Measurements from ENCODE around the gene MICAL2.

MICAL2 gene

DNA sequence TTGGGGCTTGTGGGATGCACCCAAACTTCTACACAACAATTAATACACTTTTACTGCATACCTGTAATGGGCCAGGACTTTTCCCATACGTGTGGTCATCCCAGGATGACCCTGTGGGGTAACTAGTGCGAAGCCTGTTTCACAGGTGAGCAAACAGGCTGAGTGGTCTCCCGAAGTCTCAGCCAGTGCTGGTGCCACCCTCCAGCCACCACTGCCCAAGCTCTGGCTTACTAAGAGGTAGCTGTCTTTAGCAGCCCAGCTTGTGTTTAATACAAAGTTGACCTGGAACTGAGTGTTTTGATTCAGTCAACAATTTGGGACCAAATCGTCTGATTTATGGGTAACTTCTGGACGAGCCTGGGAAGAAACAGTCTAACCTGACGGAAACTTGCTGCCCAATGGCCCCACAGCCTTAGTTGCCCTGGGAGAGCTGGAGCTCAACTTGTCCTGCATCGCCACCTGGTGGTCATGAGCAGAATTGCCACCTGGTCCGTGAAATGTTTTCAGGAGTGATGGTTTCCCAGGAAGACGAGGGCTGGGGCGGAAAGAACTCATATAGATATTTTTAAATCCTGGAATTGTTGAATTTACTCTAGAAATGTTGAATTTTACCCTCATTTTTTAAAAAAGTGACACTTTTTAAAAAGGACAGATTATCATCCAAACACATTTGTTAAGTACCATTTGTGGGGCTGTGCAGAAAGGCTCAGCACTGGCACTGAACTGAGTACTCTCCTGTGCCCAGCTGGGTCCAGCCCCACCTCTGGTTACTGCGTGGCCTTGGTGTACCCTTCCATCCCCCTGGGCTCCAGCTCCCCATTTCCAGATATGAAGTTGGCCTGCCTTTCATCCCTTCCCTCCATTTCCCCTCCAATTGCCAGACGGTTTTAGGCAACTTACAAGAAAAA lies 171.4 kb downstream of the MICAL2 start:
- peak; percentile 17 to 94 (median 70) for DNase-seq

DNA sequence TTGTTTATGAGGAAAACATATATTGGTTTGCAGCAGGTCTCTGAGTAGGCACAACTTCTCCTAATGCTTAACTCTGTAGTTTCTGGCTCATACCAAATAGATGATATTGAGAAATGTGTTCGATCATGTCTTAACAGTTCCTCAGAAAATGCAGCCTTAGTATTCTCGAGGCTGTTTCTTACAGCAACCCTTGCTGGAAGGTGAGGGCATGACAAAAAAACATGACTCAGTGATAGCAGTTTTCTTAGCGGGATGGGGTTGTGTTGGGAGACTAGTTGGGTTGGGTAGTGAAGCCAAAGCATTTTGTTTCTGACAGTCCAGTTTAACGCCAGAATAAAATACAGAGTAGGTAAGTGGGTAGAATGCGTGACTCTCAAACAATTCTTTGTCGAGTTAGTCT lies 172.3 kb downstream of the MICAL2 start:
- no peak for DNase-seq

DNA sequence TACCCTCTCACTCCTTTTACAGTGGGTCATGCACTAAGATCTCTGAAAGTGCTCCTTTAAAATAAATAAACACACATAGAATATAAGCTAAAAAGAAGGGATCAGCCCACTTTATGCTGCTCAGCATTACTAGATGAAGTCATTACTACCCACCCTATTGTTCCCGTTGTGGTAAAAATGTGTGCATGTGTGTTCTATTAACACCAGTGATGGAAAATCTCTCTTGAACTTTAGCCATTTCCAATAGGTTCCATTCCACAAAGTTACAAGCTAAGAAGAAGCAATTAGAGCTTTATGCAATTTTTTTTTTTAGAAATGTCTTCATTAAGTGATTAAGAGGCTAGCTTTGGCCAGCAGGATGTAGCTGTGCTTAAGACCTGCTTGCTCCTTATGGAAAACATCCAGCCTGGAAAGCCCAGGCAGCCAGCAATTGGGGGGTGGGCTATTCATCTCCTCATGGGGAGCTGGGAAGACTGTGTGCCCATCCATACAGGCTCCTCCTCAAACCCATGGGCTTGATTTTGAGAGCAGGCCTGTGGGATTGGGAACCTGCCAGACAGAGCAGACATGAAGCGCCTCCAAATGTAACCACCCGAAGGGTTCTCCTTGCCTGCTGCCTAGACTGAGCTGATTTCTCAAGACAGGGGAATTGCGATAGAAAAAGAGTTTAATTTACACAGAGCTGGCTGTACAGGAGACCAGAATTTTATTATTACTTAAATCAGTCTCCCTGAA lies 174.1 kb downstream of the MICAL2 start:
- no peak for DNase-seq

DNA sequence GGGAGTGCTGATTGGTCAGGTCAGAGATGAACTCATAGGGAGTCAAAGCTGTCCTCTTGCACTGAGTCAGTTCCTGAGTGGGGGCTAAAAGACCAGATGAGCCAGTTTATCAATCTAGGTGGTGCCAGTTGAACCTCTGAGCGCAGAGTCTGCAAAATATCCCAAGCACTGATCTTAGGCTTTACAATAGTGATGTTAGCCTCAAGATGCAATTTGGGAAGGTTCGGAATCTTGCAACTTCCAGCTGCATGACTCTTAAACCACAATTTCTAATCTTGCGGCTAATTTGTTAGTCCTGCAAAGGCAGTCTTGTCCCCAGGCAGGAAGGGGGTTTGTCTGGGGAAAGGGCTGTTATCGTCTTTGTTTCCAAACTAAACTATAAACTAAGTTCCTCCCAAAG lies 174.7 kb downstream of the MICAL2 start:
- DNase-seq = no peak

DNA sequence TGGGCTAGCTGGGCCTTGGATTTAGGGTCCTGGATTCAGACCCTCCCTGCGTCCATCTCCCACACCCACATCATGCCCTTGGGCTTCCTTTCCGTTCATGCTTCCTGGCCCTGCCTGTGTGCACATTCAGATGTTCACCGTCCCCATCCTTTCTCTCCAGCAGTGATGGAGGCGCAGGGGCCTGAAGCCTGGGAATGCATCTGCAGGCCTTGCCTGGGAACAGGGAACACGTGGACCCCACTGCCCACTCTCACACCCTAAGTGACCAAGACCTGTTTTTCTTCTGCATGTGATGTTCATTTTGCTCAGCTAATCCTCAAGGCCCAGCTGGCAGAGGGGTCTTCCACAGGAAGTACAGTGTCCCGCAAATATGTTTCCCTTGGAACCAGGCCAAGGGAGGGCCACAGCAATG lies 175.4 kb downstream of the MICAL2 start:
- DNase-seq = no peak

DNA sequence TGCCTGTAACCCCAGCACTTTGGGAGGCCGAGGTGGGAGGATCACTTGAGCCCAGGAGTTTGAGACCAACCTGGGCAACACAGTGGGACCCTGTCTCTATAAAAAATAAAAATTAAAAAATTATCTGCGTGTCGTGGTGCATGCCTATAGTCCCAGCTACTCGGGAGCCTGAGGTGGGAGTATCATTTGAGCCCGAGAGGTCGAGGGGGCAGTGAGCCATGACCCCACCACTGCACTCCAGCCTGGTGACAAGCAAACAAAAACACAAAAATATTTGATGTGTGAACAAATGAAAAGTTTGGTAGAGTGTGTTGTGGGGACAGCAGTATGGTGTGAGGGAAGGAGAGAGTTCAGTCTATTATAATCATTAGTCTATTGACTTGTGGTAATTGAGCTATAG lies 176.2 kb downstream of the MICAL2 start:
- no peak for DNase-seq

DNA sequence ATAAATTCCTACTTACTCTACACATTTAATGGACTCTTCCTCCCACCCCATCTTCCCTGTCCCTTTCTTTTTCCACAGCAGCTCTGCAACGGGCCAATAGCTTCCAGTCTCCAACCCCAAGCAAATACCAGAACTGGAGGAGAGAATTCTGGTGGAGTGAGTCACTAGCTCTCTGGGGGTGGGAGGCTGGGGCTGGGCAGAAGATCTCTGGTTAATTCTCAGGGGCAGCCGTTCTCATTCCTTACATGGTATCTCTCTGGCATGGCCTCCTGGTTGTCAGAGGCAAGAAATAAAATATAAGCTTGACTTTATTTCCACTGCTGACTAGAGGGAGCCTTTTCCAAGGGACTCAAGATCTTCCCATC lies 176.6 kb downstream of the MICAL2 start:
- peak in 11 of 58 donors; percentile 7 to 61 (median 26) for DNase-seq

DNA sequence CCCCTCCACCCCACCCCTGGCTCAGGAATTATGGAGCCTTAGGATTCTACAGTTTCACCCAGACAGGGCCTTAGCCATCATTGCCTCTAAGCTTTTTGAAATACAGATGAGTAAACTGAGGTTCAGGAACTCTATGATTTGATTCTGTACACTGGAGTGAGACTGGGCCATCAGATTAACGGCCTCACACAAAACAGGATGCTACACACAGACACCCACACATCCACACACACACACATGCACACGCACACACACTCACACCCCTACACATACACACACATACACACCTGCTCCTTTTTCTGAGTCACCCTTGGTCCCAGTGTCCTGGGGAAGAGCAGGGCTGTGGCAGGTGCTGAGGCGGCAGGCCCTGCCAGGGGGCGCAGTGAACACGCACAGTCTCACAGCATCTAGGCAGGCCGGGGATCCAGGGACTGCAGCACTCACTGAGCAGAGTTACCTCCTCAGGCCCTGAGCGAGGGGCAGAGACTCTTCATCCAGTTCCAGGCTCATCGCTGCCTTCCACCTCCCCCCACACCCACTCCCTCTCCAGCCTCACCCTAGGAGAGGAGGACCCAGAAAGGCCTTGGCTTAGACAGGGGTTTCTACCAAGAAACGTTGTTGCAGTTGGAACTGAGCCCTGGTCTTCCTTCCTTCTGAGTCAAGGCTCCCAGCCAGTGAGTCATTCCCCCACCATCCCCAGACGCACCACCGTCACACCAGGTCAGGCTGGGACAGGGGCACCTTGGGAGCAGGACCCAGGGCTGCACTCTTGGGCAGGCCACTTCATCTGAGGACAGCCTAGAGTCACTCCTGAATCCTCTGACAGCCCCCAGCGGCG lies 177.2 kb downstream of the MICAL2 start:
- no peak for DNase-seq

DNA sequence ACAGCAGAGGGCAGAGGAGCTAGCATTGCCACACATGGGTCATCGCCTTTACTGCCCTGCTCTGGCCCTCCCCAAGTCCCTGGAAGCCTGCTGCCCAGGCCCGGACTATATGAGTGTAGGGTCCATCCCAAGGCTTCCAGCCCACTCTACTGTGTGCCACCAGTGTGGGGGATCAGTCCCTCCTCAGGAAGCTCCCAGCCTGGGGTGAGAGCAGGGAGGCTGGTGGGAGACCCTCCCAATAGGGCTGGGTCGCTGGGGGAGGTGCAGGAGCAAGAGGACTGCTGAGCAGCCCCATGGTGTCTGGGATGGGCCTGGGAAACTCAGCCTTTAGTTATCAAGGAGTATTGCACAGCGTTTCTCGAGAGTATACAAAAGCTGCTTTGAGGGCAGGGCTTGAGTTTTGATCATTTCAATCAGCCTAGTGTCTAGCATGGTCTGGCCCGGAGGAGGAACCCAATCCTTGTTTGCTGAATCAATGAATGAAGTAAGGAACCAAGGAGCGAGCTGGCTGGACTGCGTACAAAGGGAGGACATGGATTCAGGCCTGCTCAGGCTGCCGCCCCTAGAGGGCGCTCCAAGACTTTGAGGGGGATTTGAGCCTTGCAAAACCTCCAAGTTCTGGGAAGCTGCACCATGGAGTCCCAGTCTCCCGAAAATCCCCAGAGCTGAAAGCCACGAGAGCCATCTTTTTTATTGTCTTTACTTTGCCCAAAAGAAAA lies 178.0 kb downstream of the MICAL2 start:
- peak in 54 of 58 donors; percentile 13 to 87 (median 66) for DNase-seq

DNA sequence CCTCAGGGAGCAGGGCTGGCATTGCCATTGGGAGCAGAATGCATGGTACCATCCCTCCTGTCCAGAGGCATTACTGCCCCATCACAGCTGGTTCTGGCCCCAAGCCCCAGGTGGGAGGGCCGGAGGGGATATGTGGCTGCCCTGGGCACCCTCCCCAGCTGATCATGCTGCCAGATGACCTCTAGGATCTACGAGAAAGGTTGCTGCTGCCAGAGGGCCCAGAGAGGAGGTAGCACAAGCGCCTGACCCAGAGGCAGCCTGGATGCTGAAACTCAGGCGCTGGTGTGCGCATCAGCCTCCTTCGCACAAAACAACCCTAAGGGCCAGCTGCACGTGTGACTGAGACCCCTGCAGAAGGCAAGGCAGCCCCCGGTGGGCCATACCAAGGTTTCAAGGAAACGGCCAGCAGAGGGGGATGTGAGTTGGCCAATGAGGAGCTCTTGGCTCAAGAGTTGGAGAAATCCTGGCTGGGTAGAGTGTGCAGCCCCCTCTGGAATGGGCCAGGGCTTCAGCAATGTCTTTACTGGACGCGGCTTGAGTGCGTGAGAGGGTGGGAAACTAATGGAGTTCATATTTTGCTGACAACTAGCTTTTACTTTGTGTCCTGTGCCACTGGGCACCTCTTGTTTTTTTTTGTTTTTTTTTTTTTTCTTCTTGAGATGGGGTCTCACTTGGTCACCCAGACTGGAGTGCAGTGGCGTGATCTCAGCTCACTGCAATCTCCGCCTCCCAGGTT lies 178.7 kb downstream of the MICAL2 start:
- no peak for DNase-seq

DNA sequence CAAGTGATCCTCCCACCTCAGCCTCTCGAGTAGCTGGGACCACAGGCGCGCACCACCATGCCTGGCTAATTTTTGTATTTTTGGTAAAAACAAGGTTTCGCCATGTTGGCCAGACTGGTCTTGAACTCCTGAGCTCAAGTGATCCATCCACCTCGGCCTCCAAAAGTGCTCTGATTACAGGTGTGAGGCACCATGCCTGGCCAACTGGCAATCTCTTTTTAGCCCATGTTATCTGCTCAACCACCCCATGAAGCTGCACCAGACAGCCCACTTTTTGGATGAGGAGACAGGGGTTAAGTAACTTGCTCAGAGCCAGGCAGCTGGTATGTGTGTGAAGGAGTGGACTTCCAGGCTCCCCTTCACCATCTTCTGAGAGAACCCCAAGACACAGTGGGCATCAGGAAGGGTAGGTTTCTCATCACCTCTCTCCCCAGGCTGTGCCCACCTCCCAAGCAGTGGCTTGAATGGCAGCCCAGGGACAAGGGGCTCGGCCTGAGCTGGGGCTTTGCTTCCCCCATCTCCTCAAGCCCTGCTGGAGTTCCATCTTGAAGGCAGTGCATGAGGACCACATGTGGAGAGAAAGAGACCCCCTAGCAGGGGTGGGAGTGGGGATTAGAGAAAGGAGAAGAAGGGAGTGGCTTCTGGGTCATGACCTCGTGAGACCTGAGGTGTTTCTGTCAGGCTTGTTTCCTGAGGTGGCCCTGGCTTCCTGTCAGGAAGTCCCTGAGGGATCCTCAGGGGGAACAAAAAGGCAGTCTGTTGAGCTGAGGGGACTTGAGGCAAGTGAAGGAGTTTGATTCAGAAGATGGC lies 179.5 kb downstream of the MICAL2 start:
- DNase-seq = no peak

DNA sequence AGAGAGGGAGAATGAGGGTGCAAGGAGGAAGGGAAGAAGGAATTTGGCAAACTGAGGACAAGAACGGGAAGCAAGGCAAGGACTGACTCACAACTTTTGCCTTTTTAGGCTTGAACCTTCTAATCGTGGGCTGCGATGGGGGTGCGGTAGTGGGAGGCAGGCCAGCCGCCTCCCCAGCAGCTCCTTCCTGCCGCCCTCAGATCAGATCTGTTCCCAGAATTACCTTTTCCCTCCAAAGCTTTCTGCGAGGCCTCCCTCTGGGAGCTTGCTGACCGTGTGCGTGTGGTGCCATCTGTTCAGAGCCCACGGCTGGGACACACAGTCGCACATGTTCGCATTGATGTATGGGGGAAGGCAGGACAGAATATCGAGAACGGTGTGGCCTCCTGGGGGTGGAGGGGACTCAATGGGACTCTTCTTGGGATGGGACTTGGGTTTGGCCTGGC lies 180.1 kb downstream of the MICAL2 start:
- DNase-seq = peak in 2 of 58 donors; percentile 20 to 22

DNA sequence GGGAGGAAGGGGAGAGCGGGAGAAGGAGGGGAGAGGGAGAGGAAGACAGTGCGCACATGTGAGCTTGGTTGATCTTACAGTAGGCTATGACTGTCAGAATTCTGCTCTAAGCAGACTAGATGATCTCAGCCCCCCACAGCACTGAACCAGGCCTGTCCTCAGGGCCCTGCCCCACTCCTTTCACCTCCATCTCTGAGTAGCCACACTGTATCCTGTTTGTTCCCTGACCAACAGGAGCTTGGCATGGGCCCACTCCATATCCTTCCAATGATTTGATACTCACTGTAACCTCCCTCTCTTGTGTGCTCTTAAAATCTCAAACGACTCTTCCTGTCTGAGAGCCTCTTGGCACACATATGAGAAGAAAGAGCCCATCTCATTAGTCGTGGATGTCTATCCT lies 180.9 kb downstream of the MICAL2 start:
- no peak for DNase-seq

DNA sequence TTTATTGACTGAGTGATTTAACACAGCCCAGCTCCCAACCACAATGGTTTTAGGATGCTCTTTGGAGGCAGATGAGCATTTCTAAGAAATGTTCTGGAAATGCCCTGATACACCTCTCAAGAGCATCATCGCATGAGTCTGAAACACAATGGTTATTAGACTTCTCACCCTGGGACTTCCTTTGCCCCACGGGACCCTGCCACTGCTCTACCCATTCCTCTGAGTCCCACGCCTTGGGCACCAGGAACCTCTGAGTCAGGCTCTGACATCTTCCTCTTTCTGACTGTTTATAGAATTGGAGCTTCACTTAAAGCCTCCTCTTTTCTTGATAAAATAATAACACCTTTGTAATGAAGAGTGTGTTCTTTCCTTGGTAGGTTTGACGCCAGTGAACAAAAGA lies 181.4 kb downstream of the MICAL2 start:
- no peak for DNase-seq

DNA sequence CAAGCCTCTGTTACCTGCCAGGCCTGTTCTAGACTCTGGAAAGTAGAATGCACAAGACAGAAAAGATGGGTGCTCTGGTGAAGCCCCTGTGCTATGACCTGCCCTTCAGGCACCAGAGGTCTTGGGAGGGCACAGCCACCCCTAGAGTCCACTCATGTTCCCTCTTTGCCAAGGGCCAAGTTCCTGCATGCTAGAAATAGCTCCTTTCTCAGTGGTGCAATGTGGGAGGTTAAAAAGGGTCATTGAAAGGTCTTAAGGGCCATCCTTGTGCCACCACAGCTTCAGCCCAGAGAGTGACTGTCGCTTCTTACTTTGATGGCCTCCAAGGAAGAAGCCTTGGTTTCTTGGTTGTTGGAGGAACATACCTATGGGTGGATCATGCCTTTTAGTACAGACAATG lies 182.4 kb downstream of the MICAL2 start:
- DNase-seq = no peak

DNA sequence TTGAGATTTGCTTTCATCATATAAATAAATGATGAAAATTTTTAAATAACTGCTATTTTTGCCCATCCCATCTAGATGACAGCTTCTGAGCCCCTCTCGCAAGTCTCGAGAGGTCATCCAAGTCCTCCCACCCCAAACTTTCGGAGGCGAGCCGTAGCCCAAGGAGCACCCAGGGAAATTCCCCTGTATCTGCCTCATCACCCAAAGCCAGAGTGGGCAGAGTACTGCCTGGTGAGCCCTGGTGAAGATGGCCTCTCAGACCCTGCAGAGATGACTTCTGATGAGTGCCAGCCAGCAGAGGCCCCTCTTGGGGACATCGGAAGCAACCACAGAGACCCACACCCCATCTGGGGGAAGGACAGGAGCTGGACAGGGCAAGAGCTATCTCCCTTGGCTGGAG lies 183.1 kb downstream of the MICAL2 start:
- DNase-seq = no peak

DNA sequence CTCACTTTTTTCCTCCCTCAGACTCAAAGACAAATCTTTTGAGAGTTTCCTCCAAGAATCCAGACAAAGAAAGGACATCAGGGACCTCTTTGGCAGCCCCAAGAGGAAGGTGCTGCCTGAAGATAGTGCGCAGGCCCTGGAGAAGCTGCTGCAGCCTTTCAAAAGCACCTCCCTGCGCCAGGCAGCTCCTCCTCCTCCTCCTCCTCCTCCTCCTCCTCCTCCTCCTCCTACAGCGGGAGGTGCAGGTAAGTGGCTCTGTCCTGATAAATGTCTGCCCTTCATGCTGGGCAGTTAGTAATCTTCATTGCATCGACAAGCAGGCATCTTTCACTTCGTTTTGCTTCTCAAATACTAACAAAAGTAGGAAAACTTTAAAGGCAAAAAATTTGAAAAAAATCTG lies 184.2 kb downstream of the MICAL2 start:
- no peak for DNase-seq

DNA sequence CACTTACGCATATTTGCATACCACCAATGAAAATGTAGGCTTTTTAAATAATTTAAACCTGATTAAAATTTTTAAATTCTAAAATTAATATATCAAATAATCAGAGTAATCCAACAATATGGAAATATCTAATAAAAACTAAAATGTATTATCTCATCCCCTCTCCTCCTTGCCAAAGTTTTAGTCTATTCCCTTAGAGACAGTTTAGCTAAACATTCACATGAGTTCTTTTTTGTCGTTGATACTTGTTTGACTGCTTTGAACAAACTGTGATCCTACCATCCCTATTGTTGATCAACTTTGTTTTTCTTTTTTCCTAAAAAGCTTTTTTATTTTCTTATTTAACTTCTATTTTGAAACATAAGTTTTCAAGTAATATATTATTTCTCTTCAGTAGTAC lies 185.6 kb downstream of the MICAL2 start:
- DNase-seq = no peak

DNA sequence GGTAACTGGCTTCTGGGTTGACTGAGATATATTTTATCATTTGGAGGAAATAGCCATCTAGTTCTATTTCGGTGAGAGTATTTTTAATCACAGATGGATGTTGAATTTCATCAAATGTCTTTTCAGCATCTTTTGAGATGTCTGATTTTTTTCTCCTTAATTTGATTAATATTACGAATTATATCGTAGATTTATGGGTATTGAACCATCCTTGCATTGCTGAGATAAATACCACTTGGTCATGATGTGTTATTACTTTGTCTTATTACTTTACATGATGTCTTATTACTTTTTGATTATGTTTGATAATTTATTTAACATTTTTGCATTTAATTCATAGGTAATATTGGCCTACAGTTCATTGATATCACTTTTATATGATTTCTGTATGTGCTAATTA lies 188.2 kb downstream of the MICAL2 start:
- no peak for DNase-seq
